Measurements from ENCODE around the gene SUPT3H. TPM values are rescaled to one million over a fixed set of nuclear protein-coding genes. Genes with fewer than 3 reads are reported as not detected.
"Not testable (repeated sequence)": the region's sequence is repeated elsewhere in the genome, so short reads cannot be mapped to it uniquely, and the experiment has no call there.

The SUPT3H gene
- total and polyA plus RNA-seq, 2 donors (not counting 1 experiment from before 2014, with no cell fraction given) = 5.5 to 12.4 TPM

DNA sequence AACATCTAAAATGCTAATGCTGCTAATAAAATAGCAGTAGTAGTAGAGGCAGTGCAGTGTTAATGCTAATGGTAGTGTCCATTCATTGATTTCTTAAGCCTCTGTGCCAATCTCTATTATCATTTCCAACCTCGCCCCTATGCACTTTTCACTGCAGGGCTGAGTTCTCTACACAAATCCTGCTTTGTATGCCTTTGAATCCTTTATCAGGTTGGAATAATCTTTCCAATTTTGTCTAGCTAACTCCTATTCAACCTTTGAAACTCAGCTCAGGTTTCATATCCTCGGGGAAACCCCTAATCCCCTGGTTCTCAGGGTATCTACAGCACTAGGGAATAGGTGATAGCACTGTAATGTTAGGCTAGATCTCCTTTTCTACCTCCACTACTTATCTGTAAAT is 333.6 kb downstream of the SUPT3H start:
- no peak overlapping the region for H3K9ac ChIP-seq (ENCODE audit: low read length)
- H3K36me3 ChIP-seq (replicated peaks in 1 of 2; ENCODE audit: control extremely low read depth in 1 of 2, control insufficient read depth in 1 of 2, extremely low read depth in 1 of 2, insufficient read depth in 2 of 2, low read length in 1 of 2) = no peaks in the 10 kb centered on the region
- TF ChIP-seq CTCF (IDR thresholded peaks at IDR 0.05) = no peak
- no peak for TF ChIP-seq EZH2 (IDR thresholded peaks at IDR 0.05; ENCODE audit: borderline replicate concordance, insufficient read depth, low read depth, low read length, poor library complexity, severe bottlenecking)
- Mint-ChIP-seq H3K27me3 (no peaks in the 10 kb centered on the region), H3K9me3 (ENCODE audit: insufficient read depth) (no peaks in the 10 kb centered on the region), H3K4me3 (no peak overlapping the region), H3K27ac (no peak overlapping the region), H3K4me1 (peaks cover 13% of the 10 kb centered on the region)
- intact Hi-C loops (cut with micrococcal nuclease) = no loop called here
- no peak overlapping the region for H2AFZ ChIP-seq (ENCODE audit: insufficient read depth, low read depth, low read length, poor library complexity, severe bottlenecking)
- no peak overlapping the region for H3K27ac ChIP-seq (ENCODE audit: low read length in 2 of 2)
- H3K4me3 ChIP-seq (ENCODE audit: control extremely low read depth in 1 of 5, extremely low read depth in 1 of 5, insufficient read depth in 1 of 5, low read depth in 2 of 5, low read length in 4 of 5) = no peak overlapping the region
- peaks cover 1% of the 10 kb centered on the region in 2 donors for H3K4me1 ChIP-seq (ENCODE audit: control insufficient read depth in 2 of 2, insufficient read depth in 2 of 2, low read length in 2 of 2)
- no peak overlapping the region for H3K4me2 ChIP-seq (replicated peaks; ENCODE audit: low read depth, low read length, poor library complexity, severe bottlenecking)
- ATAC-seq (ENCODE audit: low read depth) = no peak
- WGBS (ENCODE audit: insufficient coverage) = no CpG with 5 or more reads among the region's 2 CpGs
- DNase-seq = no peak
- H3K9me3 ChIP-seq (ENCODE audit: control extremely low read depth in 1 of 3, control insufficient read depth in 2 of 3, insufficient read depth in 1 of 3, low read length in 2 of 3) = no peaks in the 10 kb centered on the region
- no peaks in the 10 kb centered on the region for H4K20me1 ChIP-seq (ENCODE audit: control insufficient read depth, insufficient read depth, low read length, poor library complexity, severe bottlenecking)
- ChIA-PET POLR2A (no interaction called here), CTCF (no interaction called here)
- no peaks in the 10 kb centered on the region for H3K79me2 ChIP-seq (ENCODE audit: control insufficient read depth, insufficient read depth, low read length)
- no peaks in the 10 kb centered on the region for H3K27me3 ChIP-seq (replicated peaks in 1 of 4; ENCODE audit: control extremely low read depth in 1 of 4, control insufficient read depth in 3 of 4, insufficient read depth in 4 of 4, low read length in 3 of 4)

- H3K27ac Mint-ChIP-seq; intact Hi-C loops (cut with micrococcal nuclease); H3K79me2 ChIP-seq (ENCODE audit: control insufficient read depth, insufficient read depth, low read length); H3K9ac ChIP-seq (ENCODE audit: low read length); ATAC-seq (ENCODE audit: low read depth); H3K4me2 ChIP-seq (replicated peaks; ENCODE audit: low read depth, low read length, poor library complexity, severe bottlenecking); H3K36me3 ChIP-seq (replicated peaks in 1 of 2; ENCODE audit: control extremely low read depth in 1 of 2, control insufficient read depth in 1 of 2, extremely low read depth in 1 of 2, insufficient read depth in 2 of 2, low read length in 1 of 2); H3K9me3 ChIP-seq (ENCODE audit: control extremely low read depth in 1 of 3, control insufficient read depth in 2 of 3, insufficient read depth in 1 of 3, low read length in 2 of 3); H3K4me3 Mint-ChIP-seq; POLR2A ChIA-PET; H3K27me3 ChIP-seq (replicated peaks in 1 of 4; ENCODE audit: control extremely low read depth in 1 of 4, control insufficient read depth in 3 of 4, insufficient read depth in 4 of 4, low read length in 3 of 4); H4K20me1 ChIP-seq (ENCODE audit: control insufficient read depth, insufficient read depth, low read length, poor library complexity, severe bottlenecking); H3K4me3 ChIP-seq (ENCODE audit: control extremely low read depth in 1 of 5, extremely low read depth in 1 of 5, insufficient read depth in 1 of 5, low read depth in 2 of 5, low read length in 4 of 5); H2AFZ ChIP-seq (ENCODE audit: insufficient read depth, low read depth, low read length, poor library complexity, severe bottlenecking); DNase-seq; H3K27me3 Mint-ChIP-seq; H3K27ac ChIP-seq (ENCODE audit: low read length in 2 of 2); CTCF ChIA-PET; H3K4me1 ChIP-seq (ENCODE audit: control insufficient read depth in 2 of 2, insufficient read depth in 2 of 2, low read length in 2 of 2); H3K4me1 Mint-ChIP-seq; H3K9me3 Mint-ChIP-seq (ENCODE audit: insufficient read depth): not testable (repeated sequence)
- WGBS (ENCODE audit: insufficient coverage) = no CpG with 5 or more reads among the region's 2 CpGs
Measured at GRCh38 chr6:45042673-45043072, 335.1 kb downstream of the SUPT3H start.

All from B cell (primary cell).